Limb (tissue), 2 donors: ENCODE measurements around the gene SCART1.
"Not testable (repeated sequence)": the region's sequence is repeated elsewhere in the genome, so short reads cannot be mapped to it uniquely, and the experiment has no call there.

Experiments used
- DNase-seq, 2 donors: peaks; one replicate each; pipeline ENCODE4 v3.0.0-alpha.2; 2016; ENCODE audit errors: extremely low spot score in 2 of 2

Gene SCART1

DNA sequence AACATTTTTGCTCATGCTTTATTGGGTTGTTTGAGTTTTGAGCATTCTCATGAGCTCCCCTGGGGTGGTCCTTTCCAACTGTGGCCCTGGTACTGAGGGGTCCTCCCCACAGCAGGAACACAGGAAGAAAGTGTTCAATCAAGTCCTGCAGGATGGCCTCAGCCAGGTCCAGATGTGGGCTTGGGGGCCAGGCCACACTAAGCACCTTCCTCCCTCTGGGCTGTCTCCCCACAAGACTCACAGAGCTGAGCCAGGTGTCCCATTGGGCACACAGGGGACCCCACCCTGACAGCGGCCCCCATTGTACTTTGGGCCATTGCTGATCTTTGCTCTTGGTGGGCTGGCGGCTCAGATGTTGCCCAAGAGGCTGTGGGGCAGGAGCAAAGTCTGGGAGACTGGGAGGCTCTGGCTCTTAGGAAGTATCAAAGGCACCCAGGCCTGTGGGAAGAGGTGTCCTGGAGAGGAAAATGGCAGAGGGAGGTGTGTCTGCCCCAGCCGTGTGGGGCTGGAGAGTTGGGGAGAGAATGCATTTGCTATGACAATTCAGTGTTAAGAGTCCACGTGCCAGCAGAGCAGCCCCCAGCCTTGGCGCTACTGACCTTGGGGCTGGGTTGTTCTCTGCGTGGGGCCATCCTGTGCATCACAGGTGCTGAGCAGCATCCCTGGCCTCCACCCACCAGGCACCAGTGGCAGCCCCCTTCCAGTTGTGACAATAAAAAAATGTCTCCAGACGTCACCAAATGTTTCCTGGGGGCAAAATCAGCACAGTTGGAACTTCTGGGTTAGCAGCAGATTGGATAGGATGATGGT is 17.8 kb downstream of the SCART1 start:
- DNase-seq, result no peak

DNA sequence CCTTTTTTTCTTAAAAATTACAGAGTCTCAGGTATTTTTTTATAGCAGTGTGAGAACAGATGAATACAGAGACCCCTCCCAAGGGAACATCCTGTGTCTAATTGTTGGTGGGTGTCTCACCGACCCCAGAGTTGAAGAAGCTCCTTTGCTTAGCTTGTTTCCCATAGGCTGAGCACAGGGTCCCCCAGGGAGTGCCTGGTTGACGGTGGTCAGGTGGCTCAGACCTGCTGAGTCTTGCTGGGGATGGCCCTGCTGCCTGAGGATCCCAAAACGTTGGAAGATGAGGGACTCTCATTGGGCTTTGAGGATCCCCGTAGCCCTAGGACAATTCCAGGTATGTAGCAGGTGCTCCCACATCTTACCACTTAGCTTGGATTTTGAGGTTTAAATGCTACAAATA is 19.5 kb downstream of the SCART1 start:
- no peak for DNase-seq

- DNase-seq, result no peak
Observed at GRCh38 chr10:133474027-133474426, 20.3 kb downstream of the SCART1 start.

DNA sequence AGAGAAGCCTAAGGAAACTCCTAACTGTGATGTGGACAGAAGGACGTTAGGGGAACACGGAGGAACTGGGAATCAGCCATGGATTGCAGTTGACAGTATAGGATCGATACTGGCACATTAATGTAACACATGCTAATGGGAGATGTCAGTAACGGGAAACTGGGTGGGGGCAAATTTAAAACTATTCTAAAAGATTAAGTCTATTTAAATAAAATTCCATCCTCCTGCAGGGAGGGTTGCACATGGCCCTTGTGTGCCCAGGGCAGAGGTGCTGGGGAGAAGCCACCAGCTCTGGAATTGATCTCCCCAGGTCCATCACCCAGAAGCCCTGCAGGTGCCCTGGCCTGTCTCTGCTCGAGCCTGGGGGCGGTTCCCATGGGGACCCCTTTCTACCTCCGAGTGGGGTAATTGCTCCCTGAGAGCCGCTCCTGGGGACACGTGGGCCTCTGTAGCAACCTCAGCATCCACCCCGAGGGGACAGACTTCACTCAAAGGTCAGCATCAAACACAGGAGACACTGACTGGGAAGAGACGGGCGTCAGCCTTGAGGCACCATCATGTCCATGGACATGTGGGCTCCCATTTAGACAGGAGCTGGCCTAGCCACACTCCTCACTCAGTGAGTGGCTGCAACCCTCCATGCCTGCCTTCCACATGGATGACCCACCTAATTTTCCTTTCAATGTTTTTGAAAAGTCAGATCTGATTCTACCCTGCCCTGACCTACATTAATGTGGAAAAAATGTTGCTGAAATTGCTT is 21.1 kb downstream of the SCART1 start:
- no peak for DNase-seq

DNA sequence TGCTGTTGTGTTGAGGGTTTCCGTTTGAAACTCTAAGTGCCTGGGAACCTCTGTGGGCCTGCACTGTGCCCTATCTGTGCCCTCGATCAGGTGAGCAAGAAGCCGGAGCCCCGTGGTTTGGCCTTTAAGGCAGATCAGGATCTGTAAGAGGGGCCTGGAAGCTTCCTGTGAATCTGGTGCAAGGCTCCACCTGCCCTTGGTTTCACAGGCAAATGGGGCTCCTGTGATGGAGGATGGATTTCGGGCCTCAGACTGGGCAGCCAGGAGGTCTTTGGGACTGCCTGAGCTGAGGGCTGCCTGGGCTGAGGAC is 21.6 kb downstream of the SCART1 start:
- DNase-seq, result no peak

DNA sequence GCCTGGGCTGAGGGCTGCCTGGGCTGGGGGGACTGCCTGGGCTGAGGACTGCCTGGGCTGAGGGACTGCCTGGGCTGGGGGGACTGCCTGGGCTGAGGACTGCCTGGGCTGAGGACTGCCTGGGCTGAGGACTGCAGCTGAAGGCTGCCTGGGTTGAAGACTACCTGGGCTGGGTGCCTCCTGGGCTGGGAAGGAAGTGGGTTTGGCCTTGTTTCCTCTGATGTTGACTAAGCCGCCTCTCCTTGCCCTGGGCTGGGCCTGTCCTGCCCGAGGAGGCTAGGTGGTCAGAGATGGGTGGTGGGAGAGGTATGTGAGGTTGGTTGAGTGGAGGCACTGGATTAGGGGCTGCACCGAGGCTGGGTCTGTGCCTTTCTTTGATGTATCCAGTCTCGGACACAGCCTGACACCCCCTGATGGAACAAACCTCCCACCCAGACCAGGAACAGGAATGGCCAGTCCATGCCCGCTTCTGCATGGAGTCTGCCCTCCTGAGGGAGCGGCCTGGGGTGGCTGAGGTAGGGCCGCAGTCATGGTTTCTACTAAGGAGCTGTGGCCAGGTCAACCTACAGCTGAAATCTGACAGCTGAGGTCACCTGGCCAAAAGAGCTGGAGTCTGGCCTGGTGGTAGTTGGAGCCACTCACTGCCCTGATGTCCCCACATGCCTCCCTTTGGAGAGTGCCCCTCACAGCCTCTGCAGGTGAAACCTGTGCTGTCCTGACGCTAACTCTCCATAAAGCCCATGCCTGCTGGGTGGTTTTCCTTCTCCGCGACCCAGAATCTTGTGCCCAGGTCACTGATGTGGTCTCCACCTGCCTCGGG is 22.3 kb downstream of the SCART1 start:
- no peak for DNase-seq

GRCh38 chr10:133476641-133476990 is 22.9 kb downstream of the SCART1 start:
- no peak for DNase-seq

- no peak for DNase-seq
Observed at GRCh38 chr10:133481086-133481643, 27.4 kb downstream of the SCART1 start.

DNA sequence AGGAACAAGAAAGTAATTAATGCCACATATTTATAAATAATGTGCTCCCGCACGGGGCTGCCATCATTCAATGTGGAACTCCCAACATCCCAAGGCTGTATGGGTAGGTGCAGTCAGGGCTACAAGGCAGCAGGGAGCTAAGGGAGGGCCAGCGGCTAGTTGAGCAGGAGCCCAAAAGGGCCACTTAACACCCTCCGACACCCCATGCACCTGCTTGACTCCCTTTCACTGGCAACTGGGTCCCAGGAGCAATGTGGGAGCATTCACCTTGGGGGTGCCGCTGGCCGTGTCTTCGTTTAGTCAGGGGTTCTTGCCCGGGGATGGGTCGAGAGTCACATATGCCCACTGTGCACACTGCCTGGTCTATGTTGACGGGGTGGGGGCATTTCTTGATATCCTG is 27.9 kb downstream of the SCART1 start:
- DNase-seq, result no peak

DNA sequence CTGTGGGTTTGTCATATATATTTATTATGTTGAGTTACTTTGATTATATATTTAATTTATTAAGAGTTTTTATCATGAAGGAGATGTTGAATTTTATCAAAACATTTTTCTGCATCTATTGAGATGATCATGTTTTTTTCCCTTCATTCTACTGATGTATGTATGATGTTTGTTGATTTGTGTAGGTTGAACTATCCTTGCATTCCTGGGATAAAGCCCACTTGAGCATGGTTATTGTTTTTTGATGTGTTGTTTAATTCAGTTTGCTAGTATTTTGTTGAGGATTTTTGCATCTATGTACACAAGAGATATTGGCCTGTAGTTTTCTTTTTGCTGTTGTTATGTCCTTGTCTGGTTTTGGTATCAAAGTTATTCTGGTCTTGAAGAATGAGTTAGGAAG is 31.1 kb downstream of the SCART1 start:
- no peak for DNase-seq

DNA sequence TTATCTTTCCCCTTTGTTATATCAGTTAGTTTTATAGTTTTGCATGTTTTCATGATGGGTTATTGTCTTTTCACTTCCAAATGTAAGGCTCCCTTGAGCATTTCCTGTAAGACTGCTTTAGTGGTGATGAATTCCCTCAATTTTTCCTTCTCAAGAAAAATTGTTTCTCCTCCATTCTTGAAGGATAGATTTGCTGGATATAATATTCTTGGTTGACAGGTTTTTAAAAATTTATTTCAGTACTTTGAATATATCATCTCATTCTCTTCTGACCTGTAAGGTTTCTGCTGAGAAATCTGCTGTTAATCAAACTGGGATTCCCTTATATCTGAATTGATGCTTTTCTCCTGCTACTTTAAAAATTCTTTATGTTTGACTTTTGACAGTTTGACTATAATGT is 33.3 kb downstream of the SCART1 start:
- no peak for DNase-seq

GRCh38 chr10:133488354-133488753 is 34.6 kb downstream of the SCART1 start:
- no peak for DNase-seq

DNA sequence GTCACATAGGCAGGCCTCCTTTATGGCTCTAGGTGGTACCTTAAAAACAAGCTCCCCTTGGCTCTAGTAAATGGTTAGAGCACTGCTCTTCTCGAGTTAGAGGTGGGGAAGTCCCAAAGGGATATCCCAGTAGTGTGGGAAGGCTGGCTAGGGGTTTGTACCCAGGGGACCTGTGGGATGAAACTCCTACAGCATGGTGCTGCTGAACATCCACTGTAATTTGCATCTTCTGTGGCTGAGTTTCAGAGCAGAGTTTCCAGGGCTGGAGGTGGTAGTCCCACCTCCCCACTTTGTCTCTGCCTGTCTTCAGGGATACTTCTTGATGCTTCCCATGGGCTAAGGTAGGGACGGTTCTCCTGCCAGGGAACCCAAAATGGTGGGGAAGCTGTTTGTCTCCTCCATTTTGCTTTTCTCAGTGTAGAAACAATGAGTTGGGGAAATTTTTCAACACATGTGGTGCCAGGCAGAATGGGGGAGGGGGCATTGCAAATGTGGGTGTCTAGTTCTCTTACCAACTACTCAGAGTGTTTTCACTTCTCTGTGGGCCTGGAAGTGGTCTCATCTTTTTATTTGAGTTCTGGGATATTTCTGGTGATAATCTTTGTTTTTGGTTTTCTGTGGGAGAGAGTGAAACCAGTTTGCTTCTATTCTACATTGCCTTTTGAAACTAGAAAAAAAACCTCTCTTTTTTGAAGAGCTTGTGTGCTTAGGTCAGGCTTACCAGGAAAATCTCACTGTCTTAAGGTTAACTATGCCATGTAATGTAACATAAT is 36.3 kb downstream of the SCART1 start:
- DNase-seq, result no peak

- not testable (repeated sequence) for DNase-seq
Observed at GRCh38 chr10:133493562-133493961, 39.8 kb downstream of the SCART1 start.

- not testable (repeated sequence) for DNase-seq
Observed at GRCh38 chr10:133497363-133497762, 43.6 kb downstream of the SCART1 start.

DNA sequence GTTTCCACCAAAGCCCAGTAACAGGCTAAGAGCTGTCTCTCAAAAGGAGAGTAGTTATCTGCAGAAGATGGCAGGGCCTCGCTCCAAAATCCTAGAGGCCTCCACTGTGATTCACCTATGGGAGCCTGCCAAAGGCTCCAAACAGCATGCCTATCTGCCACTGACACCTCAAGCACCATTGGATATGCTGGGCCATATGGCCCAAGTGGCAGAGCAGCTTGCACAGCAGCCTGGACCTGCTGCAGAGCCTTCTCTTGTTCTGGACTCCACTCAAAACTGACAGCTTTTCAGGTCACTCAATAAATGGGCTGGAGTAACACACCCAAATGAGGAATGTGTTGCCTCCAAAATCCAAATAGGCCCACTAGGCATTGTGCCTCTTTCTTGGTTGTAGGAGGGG is 45.4 kb downstream of the SCART1 start:
- not testable (repeated sequence) for DNase-seq

- DNase-seq, result not testable (repeated sequence)
Observed at GRCh38 chr10:133500897-133501296, 47.2 kb downstream of the SCART1 start.

DNA sequence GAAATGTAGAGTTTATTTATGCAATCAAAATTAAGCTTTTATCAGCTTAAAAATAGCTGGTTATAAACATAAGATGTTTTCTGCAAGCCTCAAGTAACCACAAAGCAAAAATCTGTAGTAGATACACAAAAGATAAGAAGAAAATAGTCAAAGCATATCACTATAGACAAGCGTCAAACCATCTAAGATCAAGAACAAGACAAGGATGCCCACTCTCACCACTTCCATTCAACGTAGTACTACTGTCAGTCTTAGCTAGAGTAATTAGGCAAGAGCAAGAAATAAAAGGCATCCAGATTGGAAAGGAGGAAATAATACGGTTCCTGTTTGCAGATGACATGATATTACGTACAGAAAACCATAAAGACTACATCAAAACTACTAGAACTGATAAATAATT is 56.0 kb downstream of the SCART1 start:
- no peak for DNase-seq

- no peak for DNase-seq
Observed at GRCh38 chr10:133511408-133511807, 57.7 kb downstream of the SCART1 start.

- no peak for DNase-seq
Observed at GRCh38 chr10:133511907-133512528, 58.3 kb downstream of the SCART1 start.

GRCh38 chr10:133515471-133515870 is 61.7 kb downstream of the SCART1 start:
- DNase-seq, result no peak
